HG02973 (cell line): ENCODE measurements around the gene DCAF7.

Experiments
- ATAC-seq: cut with Tn5 transposase; IDR thresholded peaks from one replicate; pipeline ENCODE4 v1.9.1; 2021; ENCODE audit warnings: moderate library complexity; ENCODE audit not compliant: unreplicated experiment

Gene DCAF7

GRCh38 chr17:63579633-63580032, 29.4 kb downstream of the DCAF7 start:
- ATAC-seq: no peak

DNA sequence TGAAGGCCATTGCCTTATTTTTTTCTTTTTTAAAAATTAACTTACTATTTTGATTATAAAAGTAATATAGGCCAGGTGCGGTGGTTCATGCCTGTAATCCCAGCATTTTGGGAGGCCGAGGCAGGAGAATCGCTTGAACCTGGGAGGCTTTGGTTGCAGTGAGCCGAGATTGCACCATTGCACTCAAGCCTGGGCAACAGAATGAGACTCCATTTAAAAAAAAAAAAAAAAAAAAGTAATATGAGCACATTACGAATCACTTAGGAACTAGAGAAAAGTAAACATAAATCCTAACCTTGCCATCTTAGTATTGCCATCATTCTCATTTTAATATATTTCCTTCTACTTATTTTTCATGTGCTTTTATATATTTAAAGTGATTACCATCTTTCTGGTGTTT, 37.5 kb downstream of the DCAF7 start:
- ATAC-seq: no peak

DNA sequence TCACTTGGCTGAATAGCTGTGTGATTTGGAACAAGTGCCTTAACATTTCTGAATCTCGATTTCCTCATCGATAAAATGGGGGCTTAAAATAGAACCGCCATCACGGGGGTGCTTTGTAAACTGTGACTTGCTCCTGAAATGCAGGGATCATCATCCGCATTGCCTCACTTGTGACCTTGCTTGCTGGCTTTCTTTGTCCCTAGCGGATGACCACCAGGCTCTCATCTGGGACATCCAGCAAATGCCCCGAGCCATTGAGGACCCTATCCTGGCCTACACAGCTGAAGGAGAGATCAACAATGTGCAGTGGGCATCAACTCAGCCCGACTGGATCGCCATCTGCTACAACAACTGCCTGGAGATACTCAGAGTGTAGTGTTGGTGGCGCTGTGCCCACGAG, 38.5 kb downstream of the DCAF7 start:
- no peak for ATAC-seq

- ATAC-seq: no peak
These were observed 39.4 kb downstream of the DCAF7 start for GRCh38 chr17:63589646-63590045.

GRCh38 chr17:63592797-63593196, 42.5 kb downstream of the DCAF7 start:
- ATAC-seq: no peak

DNA sequence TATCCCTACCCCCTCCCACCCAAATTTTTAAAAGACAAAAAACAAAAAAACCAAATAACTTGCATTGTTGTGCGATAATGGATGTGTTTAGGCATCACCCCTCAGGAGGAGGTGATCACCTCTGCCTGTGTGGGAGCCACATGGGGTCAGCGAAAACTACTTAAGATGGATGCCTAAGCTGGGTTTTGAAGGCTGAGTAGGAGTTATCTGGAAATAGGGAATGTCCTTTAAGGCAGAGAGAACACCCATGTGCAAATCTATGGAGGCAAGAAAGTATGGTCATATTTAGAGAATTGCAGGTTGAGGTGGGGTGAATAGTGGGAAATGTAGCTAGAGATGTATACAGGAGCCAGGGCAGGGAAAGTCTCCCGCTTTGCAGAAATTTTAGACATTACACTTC, 44.9 kb downstream of the DCAF7 start:
- ATAC-seq: no peak

DNA sequence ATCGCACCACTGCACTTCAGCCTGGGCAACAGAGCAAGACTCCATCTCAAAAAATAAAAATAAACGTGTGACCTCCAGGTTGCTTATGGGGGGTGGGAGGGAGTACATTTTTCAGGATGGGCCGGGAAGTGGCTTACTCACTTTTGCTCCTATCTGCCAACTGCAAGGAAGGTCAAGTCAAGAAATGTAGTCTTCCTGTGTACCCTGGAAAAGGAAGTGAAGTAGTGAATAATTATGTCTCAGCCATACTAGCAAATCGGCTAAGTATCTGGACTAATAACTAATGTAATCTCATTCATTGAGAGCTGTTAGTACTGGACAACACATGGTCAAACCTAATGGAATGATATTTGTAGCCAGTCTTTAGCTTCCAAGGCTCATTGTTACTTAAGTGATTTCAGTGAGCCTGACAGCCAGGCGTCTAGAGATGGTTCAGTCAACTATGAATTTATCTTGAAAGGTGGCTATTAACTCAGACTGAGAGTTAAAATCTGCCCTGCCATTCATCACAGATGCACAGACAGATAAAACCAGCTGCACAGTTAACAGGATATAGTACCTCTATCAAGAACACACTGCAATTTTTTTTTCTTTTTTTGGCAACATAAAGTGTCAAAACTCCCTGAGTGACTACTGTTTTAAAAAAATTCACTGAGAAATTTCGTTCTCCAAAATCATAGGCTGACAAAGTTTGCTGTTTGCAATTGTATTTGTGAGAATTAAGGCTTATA, 46.7 kb downstream of the DCAF7 start:
- ATAC-seq: no peak

GRCh38 chr17:63598281-63598680, 48.0 kb downstream of the DCAF7 start:
- no peak for ATAC-seq

DNA sequence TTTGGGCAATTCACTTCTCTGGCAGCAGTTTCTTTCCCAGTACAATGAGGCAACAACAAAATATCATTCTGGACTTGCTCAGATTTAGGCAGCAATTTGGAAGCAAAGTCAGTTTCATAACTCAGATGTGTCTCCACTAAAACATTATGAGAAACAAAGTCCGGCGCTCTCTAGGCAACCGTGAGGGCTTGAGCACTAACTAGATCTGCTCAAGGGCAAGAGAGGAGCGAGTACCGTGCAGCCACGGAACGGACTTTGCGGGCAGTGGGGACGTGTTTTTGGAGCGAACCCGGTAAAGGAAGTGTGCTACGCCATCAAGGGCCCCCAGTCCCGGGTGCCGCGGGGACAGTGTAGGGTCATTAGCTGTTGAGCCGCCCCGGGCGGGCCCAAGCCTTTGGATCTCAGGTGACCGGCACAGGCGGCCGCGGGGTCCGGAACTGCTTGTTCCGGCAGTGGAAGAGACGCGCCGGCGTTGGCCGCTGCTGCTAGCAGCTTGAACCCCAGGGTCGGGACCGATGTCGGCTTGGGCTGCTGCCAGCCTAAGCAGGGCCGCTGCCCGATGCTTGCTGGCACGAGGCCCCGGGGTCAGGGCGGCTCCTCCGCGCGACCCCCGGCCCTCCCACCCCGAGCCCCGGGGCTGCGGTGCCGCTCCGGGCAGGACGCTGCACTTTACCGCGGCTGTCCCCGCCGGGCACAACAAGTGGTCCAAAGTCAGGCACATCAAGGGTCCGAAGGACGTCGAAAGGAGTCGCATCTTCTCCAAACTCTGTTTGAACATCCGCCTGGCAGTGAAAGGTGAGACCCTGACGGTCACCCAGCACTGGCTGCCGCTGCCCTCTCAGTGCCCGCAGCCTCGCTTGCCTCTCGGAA, 50.5 kb downstream of the DCAF7 start, which contains the start of gene TACO1:
Gene TACO1 (plus strand): TSS at position 327 of the 870 bp plus-strand sequence. CDS start 189 bp downstream, at position 516.
- peak; percentile 76 for ATAC-seq

DNA sequence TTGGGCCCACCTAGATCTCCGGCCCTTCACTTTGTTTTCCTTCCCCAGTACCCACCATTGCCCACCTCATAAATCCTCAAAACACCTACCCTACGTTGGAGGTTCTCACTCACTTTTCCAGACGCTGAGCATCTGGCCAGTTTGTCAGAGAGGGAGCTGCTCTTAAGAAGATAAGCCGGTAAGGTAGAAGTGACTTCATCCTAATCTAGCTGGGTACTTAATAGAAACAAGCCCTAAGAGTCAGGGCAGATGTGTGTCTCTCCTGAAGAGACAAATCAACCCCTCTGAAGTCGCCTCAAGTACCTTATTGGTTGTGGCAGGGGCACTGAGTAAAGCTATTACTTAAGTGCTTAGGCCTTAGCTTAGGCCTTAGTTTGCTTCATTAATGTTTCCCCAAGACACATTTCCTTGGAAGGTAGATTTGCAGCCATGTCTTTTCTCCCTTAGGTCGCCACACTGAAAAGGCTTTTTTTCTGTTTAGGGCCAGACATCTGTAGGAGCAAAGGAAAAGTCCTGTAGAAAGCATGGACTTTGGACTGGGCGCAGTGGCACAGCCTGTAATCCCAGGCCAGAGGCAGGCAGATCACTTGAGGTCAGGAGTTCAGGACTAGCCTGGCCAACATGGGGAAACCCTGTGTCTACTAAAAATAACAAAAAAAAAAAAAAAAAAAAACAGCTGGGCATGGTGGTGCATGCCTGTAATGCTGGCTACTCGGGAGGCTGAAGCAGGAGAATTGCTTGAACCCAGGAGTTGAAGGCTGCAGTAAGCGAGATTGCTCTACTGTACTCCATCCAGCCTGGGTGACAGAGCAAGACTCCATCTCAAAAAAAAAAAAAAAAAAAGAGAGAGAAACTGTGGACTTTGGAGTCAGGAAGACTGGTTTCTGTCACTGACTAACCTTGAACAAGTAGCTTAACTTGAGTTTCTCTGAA, 51.4 kb downstream of the DCAF7 start:
- no peak for ATAC-seq

DNA sequence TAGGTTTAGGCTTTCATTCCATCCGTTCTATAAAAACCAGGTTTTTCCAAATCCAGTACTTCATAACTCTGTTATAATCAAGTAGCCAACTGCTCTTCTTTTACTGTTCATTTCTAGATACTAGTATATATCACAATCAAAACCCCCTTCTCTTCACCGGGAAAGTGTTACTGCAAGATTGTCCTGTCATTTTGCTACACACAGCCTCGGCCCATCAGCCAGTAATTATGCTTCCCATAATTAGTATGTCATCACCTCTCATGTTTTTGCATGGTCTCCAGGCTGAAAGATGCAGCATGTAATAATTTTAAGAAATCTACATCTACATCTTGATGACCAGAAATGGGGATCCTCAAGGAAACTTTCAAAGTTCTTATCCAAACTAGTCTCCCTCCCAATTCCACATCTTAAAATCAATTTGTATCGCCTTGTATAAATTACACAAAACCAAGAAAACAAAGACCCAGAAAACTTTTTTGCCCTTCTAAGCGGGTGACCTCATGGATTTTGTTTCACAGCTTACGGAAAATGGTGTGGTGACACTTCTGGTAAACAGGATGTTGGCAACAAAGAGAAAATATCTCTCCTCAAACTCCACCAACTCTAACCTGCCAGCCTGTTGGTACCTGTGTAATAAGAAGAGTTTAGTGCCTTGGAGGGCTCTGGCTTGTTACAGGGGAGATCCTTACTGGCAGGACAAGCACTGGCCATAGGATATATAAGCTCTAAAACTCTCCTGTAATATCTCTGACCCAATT, 59.7 kb downstream of the DCAF7 start:
- no peak for ATAC-seq

GRCh38 chr17:63610854-63611253, 60.6 kb downstream of the DCAF7 start:
- no peak for ATAC-seq

DNA sequence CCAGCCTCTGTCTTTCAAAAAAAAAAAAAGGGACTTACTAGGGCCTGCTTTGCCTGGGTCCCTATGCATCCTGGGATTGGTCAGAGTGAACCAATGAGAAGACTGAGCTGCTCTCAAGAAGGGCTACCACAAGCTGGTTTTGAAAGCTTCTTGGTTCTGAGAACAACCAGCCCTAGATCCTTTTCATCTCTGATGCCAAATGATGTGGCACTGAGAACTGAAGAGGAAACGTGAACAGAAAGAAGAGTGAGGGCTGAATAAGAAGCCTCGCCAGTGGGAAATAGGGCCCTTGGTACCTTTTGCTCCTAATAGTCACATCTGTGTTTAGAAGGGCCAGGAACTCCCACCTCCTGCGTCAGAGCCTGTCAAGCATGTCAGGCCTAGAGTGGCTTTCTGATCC, 61.1 kb downstream of the DCAF7 start:
- no peak for ATAC-seq

- no peak for ATAC-seq
These were observed 63.4 kb downstream of the DCAF7 start for GRCh38 chr17:63613663-63614062.

- no peak for ATAC-seq
These were observed 71.0 kb downstream of the DCAF7 start for GRCh38 chr17:63621229-63621683.

DNA sequence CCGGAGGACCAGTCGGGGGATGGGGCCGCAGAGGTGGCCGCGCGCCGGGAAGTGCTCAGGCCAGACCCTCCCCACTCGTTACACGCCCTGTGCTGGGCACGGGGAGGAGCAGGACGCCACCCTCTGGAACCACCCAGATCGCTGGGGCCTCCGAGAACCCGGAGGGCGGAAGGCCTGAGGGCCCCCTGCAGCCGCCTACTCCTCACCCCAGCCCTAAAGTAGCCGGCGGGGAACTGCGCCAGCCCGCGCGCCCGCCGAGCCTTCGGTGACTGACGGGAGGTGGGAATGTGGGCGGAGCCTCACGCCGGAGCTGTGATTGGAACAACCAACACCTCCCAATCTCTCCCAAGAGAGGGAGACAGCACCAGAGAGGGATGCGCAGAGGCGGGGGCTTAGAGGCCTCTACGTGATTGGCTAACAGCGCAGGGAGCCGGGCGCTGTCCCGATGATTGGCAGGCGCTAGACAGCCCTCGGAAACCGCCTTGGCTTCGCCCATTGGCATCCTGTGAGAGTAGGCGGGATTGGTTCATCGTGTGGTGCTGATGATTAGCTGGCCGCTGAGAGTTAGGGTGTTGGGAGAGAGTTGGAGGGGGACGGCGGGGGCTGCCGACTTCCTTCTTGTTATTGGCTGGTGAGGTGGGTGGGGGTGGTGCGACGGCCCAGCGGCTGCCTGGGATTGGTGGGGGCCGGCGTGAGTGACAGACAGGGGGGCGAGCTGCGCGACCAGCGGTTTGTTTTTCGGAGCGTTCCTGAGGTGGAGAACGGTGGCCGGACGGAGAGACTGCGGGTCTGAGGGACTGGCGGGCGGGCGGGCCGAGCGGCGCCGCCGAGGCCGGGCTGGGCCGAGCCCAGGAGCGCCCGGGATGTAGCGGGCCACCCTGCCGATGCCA, 71.7 kb downstream of the DCAF7 start, which contains the start of gene MAP3K3:
Gene MAP3K3 (plus strand): TSS at position 734 of the 890 bp plus-strand sequence. CDS start 343 bp downstream, outside the sequence.
- peak; percentile 89 for ATAC-seq

DNA sequence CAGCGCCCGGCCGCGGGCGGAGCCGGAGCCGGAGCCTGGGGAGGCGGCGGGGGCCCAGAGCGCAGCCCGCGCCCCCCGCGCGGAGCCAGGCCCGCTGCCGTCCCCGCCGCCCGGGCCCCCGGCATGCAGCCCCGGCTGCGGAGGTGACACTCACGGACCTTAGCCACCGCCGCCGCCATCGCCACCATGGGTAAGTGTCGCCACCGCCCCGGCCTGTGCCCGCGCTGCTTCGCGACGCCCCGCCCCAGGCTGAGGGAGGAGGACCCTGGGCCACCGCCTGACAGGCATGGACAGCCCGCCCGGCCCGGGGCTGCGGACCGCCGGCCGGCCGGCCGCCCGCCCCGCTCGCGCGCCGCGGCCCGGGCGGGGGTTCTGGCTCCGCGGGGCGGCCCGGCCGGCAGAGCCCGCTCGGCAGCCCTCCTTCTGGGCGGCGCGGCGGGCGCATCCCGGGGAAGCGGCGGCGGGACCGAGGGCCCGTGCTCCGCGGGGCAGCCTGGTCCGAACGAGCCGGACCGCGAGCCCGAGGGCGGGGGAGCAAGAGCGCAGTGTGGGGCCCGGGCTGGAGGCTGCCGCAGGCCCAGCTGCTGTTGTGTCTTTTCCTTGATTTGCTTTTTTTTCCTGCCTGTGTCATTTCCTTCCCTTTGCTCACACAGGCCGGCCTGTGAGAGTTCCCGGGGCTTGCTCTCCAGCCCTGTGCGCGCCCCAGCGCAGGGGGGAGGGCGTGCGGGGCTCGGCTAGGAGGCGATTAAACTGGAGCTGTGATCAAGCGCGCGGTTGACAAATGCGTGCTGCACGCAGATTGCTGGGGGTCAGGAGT, 72.5 kb downstream of the DCAF7 start:
- peak; percentile 15 for ATAC-seq
